T follicular helper cell (primary cell): ENCODE results near the gene POLR2J.
"Not testable (repeated sequence)": the region's sequence is repeated elsewhere in the genome, so short reads cannot be mapped to it uniquely, and the experiment has no call there.

Source experiments
- DNase-seq: peaks from one replicate; pipeline ENCODE4 v3.0.0-alpha.2; 2020; ENCODE audit warnings: low read depth

POLR2J gene

DNA sequence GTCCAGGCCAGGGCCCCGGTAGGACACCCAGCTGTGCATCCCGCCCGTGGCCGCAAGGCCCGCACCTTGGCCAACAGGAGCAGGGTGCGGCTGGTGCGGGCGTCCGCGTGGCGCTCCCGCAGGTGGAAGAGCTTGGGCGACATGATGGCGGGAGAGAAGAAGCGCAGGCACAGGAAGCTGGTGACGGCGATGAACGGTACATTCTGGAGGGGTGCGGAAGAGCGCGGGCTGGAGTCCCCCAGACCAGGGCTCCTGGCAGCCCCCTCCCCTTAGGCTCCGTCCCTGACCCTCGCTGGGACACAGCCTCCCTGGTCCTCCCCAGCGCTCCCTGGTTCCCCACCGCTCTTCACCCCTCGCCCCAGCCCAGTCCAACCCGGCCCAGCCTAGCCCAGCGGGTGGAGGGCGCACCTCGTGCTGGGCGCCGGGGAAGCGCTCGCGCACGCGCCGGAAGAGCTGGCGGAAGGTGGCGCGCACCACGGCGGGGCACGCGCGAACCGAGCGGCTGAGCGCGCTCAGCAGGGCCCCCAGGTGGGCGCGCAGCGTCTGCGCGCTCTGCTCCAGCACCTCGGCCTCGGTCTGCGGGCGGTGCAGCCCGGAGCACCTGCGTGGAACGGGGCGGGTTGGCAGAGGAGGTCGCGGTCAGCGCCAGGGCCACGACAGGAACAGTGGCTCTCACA, 15.9 kb upstream of the POLR2J start:
- not testable (repeated sequence) for DNase-seq

DNA sequence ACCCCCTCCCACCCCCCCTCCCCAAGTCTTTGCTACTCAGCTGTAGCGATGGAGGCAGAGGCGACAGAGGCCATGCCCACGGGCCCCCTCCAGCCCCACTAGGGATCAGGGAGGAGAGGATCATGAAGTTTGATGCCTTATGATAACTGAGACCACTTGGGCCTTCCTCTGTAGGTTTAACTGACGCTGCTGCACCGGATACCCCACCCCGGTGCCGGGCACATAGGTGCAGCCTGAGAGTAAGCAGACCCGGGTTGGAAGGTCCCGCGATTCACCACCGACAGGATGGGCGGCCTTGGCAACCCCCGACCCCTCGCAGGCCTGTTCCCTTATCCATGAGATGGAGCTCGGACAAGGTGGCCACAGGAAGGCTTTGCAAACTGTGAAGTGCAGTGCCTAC, 15.3 kb upstream of the POLR2J start:
- DNase-seq = not testable (repeated sequence)

DNA sequence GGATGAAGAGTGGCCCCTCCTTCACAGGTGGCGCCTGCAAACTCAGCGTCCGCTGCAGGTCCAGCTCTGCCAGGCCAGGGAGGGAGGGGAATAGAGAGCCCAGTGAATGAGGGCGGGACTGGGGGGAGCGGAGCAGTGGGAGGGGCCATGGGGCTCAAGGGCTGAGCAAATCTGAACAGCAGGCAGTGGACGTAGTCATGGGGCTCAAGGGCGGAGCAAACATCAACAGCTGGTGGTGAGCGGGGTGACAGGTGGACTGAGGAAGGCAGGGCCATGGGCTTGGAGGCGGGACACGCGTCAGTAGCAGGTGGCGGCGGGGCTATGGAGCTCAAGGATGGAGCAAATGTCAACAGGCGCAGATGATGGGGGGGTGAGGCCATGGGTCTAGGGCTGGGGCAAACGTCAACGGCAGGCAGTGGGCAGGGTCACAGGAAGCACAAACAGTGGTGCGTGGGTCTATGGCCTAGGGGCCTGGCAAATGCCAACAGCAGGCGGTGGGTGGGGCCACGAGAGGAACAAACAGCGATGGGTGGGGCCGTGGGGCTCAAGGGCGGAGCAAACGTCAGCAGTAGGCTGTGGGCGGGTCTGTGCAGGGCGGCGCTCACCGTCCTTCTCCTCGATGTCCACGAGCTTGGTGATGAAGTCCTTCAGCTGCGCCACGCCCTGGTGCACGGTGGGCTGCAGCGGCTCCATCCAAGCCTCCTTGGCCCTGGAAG, 14.7 kb upstream of the POLR2J start:
- DNase-seq = not testable (repeated sequence)

DNA sequence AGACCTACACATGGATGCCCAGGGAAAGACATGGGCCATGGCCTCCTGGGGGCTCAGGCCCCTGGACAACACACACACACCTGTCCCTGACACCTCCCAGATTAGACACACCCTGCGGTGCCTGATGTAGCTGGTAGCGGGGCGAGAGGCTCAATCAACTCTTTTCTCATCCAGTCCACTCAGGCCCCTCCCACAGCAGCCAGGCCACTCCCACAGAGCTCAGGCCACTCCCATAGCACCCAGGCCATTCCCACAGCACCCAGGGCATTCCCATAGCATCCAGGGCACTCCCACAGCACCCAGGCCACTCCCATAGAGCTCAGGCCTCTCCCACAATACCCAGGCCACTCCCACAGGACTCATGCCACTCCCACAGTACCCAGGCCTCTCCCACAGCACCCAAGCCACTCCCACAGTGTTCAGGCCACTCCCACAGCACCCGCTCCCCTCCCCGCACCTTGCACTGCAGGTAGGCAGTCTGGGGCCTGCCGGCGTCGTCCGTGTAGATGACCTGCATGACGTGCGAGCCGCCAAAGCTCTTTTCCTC, 11.9 kb upstream of the POLR2J start:
- DNase-seq = peak; percentile 58

DNA sequence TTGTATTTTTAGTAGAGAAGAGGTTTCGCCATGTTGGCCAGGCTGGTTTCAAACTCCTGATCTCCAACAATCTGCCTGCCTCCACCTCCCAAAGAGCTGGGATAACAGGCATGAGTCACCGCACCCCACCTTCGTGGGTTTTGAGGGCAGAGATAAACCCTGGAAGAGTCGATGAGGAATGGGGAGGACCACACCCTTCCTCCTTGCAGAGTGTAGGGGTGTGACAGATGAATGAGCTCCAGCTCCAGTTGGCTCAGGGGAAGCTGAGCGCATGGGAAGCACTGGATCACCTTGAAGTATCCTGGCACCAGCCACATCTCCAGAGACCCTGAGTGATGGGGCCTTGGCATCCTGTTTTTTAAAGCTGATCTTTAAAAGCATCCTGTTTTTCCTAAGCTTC, 5.6 kb upstream of the POLR2J start:
- DNase-seq = not testable (repeated sequence)

DNA sequence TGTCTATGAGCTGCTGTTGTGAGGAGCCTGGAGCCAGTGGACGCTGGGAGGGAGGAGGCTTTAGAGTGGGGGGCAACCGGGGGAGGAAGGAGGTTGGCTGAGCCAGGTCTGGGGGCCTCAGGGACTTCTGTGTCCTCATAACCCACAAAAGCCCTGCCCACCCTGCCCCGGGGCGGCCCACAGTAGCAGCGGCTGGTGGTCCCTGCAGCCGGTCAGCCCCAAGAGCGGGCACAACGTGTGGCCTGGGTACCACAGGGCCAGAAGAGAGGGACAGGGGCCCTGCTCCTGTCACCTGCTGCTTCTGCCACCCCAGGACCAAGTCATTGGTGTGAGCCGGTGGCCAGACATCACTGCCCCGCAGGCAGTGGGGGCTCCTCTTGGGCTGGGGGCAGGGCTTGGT, 3.2 kb upstream of the POLR2J start:
- DNase-seq = not testable (repeated sequence)

DNA sequence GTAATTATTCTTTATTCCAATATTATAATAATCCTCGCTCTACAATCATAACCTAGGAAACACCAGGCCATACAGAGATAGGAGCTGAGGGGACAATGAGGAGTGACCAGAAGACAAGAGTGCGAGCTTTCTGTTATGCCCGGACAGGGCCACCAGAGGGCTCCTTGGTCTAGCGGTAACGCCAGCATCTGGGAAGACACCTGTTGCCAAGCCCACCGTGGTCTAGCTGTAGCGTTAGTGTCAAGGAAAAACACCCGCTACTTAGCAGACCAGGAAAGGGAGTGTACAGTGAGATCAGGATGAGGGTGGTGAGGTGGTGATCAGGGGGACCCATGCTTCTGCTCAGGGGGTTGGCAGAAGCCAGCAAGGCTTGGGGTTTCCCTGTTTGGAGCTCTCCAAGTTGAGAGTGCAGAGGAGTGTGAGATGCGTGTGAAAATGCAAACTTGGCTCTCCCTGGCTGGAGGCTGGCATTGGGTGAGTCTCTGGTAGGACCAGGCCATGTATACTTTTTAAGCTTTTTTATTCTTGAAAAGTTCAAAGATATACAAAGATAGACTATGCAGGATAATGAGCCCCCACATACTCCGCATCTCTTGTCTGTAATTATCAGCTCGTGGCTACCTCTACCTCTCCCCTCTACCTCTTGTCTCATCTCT, 1.4 kb upstream of the POLR2J start:
- DNase-seq = not testable (repeated sequence)

DNA sequence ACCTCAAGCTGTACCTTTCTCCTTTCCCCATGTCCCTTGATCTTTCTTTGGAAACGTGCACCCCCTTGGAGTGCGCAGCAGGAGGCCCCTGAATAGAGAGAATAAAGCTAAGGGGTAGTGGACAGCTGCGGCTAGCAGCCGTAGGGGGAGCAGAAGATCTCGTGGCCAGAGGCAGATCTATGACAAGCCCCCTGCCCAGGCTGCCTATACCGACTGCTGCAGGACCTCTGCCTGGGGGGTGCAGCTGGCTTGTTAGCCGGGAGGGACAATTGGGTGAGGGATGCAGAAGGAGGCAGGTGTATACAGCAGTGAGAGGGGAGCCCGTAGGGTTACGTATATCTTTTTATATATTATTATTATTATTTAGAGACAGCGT, 475 bp upstream of the POLR2J start:
- not testable (repeated sequence) for DNase-seq

DNA sequence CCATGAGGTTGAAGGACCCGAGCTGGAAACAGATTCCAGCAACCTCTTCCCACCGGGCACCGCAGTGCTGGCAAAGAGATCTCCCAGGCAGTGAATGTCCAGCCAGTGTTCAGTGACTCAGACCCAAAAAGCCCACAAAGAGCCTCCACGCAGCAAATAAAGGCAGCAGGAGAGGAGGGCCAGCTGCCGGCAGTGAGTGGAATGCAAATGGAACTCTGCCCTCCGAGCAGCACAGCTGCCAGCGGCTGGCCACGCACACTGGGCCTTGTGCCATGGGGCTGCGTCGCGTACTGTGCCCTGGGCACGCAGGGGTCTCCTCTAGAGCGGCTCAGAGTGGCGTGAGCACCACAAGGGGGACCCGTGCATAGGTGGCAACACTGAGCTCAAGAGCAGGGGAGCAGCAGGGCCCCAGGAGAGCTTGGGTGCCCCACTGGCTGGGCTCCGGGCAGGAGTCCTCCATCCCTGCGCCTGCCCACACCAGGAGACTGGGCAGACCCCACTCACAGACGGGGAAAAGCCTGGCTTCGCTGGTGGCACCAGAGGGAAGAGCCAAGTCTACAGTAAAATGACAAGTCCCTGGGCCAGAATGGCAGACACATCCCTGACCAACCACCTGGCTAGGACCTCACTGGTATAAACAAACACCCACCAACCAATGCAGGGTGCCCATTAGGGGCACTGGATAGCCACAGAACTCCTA, 3.8 kb downstream of the POLR2J start:
- DNase-seq = not testable (repeated sequence)

DNA sequence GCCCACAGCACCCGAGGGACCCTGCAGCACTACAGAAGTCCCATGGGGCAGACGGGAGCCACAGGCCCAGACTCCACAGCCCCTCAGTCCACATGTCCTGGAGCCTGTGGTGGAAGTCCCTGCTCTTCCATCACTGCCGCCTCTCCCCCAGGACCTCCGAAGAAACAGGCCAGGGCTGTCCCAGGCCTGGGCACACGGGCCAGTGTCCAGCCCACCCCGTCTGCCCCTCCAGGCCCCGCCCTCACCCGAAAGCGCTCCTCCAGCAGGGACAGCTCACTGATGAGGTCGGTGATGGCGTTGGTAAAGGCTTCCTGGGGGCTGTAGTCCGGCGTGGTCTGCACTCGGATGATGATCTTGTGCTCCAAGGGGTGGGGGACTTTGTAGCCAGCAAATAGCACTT, 4.6 kb downstream of the POLR2J start:
- not testable (repeated sequence) for DNase-seq

DNA sequence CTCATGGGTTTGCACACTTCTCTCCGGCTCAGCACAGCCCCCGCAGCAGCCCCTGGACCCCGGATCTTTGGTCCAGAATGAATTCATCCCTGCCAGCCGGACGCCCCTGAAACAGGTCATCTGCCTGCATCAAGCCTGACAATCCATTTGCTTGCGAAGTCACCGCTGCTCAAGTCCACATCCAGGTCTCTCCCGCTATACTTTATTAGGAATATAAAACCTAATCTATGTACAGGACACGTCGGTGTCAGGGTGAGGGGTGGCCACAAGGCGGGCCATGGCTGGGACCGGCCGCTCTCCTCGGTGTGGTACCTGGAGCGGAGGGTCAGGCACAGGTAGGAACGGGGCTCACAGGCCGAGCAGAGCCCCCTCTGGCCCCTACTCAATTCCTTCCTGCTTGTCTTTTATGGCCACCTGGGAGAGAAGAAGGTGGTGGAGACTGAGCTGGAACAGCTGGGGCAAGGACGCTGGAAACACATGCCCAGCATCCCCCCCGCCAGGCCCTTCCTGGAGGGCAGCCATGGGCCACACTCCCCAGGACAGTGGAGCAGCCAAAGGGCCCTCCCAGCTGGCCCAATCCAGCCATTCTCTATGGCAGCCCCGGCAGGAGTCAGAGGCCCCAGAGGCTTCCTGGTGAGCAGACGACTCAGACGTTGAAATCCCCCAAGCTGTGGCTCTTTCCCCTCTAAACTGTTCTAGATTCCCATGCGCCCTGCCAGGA, 5.3 kb downstream of the POLR2J start:
- DNase-seq = no peak

DNA sequence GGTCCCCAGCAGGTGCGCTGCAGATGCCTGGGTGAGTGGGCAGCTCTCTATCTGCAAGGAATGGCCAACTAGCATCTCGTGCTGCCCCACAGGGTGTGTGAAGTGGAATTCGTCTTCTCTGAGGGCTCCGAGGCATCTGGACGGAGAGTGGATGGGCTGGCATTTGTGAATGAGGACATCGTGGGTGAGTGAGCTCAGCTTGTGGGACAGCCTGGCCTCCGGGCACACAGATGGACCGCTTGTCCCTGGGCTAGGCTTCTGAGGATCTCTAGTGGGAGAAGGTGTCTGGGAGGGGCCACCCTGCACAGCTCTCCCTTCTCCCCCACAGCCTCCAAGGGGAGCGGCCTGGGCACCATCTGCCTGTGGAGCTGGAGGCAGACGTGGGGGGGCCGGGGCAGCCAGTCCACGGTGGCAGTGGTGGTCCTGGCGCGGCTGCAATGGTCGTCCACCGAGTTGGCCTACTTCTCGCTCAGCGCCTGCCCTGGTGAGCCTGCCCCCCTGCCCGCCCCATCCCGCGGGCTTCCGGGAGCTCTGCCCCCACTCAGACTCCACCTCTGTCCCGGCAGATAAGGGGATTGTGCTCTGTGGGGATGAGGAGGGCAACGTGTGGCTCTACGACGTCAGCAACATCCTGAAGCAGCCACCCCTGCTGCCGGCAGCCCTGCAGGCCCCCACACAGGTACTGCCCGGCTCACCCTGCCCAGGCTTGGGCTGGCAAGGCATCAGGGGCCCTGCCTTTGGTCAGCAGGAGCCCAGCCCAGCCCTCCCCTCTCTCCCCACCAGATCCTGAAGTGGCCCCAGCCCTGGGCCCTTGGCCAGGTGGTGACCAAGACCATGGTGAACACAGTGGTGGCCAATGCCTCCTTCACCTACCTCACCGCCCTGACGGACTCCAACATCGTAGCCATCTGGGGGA, 6.3 kb downstream of the POLR2J start:
- no peak for DNase-seq

DNA sequence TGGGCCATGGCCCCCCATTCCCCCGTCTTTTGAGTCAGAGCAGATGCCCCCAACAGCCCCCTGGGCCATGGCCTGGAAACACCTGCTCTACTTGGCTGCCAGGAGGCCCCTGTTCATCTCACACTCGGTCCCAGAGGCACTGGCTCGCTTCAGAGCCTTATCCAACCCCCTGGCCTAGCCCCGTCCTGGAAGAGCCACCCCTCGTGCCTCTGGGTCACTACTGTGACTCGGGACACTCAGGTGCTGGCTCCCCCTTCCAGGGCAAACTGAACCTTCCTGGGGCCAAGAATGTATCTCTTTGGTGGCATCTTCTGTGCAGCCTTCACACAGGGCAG, 7.0 kb downstream of the POLR2J start:
- DNase-seq = no peak

DNA sequence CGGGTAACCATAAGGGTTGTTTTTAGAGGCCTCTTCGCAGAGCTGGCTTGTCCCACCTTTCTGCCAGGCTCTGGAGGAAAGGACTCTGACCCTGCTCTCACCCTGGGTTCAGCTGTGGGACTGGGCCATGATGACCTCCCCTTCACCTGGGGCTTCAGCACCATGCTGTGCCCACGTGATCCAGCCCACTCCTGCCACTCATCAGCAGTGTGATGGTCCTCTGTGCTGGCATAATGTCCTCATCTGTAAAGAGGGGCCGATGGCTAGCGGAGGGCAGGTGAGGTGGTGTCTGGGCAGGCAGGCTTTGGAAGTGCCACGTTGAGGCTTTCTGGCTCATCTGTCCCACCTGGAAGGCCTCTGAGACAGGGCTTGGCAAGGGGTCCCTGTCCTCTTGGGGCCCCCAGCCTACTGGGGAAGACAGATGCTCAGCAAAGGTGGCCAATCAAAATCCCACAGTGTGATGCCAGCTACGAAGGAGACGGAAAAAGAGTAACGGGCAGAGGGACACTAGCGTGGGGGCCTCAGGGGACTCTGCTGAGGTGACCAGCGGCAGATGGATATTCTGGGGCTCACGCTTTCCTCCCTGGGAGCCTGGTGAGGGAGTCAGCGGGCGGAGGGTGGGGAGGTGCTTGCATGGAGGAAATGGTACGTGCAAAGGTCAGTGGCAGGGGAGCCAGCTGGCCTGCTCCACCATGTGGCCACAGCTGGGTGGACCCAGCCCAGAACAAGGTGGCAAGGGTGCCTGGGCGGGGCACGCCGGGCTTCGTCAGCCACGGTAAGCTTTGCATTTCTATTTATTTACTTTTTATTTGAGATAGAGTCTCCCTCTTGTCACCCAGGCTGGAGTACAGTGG, 8.5 kb downstream of the POLR2J start:
- DNase-seq = no peak

DNA sequence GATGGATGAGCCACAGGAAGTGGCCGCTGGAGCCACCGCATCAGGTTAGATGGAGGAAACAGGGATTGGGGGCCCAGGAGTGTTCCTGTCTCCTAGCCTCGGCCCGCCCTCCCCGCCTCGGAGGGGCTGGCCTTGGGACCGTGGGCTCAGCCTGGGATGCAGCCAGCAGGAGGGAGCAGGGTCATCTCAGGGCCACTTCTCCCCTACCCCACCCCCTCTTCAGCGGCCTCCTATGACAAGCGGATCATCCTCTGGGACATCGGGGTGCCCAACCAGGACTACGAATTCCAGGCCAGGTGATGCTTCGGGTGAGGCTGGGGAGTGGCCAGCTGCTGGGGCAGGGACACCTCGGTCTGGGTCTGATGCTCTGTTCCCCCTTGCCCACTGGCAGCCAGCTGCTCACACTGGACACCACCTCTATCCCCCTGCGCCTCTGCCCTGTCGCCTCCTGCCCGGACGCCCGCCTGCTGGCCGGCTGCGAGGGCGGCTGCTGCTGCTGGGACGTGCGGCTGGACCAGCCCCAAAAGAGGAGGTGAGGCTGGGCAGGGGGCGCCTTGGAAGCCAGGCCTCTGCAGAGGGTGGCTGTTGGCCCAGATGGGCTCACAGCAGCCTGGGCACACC, 9.3 kb downstream of the POLR2J start:
- DNase-seq = no peak

DNA sequence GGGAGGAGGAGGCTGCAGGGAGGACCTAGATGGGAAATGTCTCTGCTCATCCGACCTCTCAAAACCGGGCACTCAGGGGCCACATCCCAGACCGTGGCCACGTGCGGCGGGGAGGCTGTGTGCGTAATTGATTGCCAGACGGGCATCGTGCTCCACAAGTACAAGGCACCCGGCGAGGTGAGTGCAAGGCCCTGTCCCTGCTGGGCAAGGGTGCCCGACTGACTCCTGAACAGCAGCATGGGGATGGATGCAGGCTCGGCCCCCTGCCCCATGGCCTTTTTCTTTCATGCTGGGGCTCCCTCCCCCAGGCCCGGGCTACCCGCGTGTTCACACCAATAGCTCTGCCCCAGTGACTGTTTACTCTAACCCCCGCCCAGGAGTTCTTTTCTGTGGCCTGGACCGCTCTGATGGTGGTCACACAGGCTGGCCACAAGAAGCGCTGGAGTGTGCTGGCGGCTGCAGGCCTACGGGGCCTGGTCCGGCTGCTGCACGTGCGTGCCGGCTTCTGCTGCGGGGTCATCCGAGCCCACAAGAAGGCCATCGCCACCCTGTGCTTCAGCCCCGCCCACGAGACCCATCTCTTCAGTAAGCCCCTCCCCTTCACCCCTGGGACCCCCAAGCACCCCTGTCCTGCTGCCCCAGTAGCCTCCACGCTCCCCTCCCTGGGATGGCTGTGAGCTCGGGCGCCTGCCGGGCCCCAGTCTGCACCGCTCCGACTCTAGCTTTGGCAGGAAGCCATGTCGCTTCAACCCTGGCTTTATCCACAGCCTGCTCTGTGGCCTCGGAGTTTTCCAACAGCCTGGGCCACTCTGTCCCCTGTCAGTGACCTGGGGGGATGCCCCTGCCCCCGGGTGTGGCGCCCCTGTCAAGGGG, 10.0 kb downstream of the POLR2J start:
- DNase-seq = no peak

DNA sequence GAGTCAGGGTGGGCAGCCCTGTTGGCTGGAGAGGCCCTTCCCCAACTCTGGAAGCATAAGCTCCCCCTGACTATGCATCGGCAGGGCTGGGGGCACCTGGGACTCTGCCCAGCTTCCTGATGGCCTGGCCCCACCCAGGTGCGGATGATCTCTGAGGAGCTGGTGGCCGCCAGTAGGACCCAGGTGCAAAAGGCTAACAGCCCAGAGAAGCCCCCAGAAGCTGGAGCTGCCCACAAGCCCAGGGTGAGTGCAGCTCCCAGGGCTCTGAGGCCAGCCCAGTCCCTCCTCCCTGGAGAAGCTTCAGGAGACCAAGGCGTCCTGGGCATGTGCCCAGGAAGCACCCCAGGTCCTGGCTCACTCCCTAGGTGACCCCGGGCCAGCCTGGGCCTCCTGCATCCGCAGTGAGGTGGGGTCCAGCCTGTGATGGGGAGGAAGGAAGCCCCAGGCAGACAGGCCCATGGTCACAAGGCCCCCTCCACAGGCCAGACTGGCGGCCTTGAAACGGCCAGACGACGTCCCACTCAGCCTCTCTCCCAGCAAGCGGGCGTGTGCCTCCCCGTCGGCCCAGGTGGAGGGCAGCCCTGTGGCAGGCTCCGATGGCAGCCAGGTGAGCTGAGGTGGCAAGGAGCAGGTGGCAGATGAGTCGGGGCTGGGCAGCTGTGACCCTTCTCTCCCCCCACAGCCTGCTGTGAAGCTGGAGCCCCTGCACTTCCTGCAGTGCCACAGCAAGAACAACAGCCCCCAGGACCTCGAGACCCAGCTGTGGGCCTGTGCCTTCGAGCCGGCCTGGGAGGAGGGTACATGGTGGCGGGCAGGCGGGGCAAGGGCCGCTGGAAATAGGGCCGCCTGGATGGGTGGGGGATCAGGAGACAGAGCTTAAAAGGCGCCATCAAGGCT, 10.9 kb downstream of the POLR2J start:
- DNase-seq = no peak
